CD4-positive, alpha-beta memory T cell (primary cell): ENCODE data around the gene IFT88. TPM values are rescaled to one million over a fixed set of nuclear protein-coding genes. Genes with fewer than 3 reads are reported as not detected.

Experiments
- CTCF ChIA-PET: fragments of 350-600 bp; sonication (Branson Sonifier 250); formaldehyde crosslinking; loops from one replicate; lab custom pipeline; 2021; ENCODE audit warnings: inconsistent platforms; ENCODE audit not compliant: partially characterized antibody; lab: Charles Lee
- POLR2A ChIA-PET: fragments of 350-600 bp; sonication (Branson Sonifier 250); formaldehyde crosslinking; loops from one replicate; lab custom pipeline; 2021; ENCODE audit not compliant: partially characterized antibody; lab: Charles Lee
- DNase-seq, 5 donors: peaks; one replicate each; pipeline versions ENCODE4 v3.0.0 to v3.0.0-alpha.2; 2020 to 2022; ENCODE audit warnings: mixed read lengths in 1 of 5
- H3K27ac ChIP-seq: one replicate; pipeline ENCODE4 v1.7.0; 2013; ENCODE audit warnings: low read depth, low read length
- H3K27me3 ChIP-seq: 2 replicates; pipeline ENCODE4 v1.7.0; 2013; ENCODE audit warnings: mild to moderate bottlenecking, low read length, moderate library complexity; ENCODE audit not compliant: insufficient read depth
- H3K36me3 ChIP-seq: 2 replicates; pipeline ENCODE4 v1.7.0; 2013; ENCODE audit warnings: mild to moderate bottlenecking, low read length, moderate library complexity; ENCODE audit not compliant: insufficient read depth
- H3K4me1 ChIP-seq: 2 replicates; pipeline ENCODE4 v1.7.0; 2013; ENCODE audit warnings: mild to moderate bottlenecking, low read length, moderate library complexity; ENCODE audit not compliant: insufficient read depth
- H3K4me3 ChIP-seq, 2 donors: one replicate each; pipeline ENCODE4 v1.7.0; 2013; ENCODE audit warnings: low read length in 2 of 2, mild to moderate bottlenecking in 1 of 2
- H3K9me3 ChIP-seq, 2 donors: one replicate each; pipeline ENCODE4 v1.7.0; 2013; ENCODE audit warnings: low read length in 2 of 2, control low read depth in 1 of 2; ENCODE audit not compliant: control insufficient read depth in 1 of 2
- H3K27ac Mint-ChIP-seq, 7 donors: one replicate each; pipeline ENCODE4 v1.8.0; 2020 to 2021; ENCODE audit warnings: mixed read lengths in 7 of 7, mild to moderate bottlenecking in 6 of 7, inconsistent platforms in 3 of 7, moderate library complexity in 3 of 7
- H3K27me3 Mint-ChIP-seq, 2 donors: one replicate each; pipeline ENCODE4 v1.8.0; 2020 to 2021; ENCODE audit warnings: mixed read lengths in 2 of 2
- H3K36me3 Mint-ChIP-seq, 2 donors: one replicate each; pipeline ENCODE4 v1.8.0; 2020 to 2021; ENCODE audit warnings: mixed read lengths in 2 of 2, inconsistent platforms in 1 of 2, mild to moderate bottlenecking in 1 of 2
- H3K4me1 Mint-ChIP-seq, 4 donors: one replicate each; pipeline ENCODE4 v1.8.0; 2020 to 2021; ENCODE audit warnings: mixed read lengths in 4 of 4, mild to moderate bottlenecking in 1 of 4
- H3K4me3 Mint-ChIP-seq, 8 donors: one replicate each; pipeline ENCODE4 v1.8.0; 2020 to 2021; ENCODE audit warnings: mixed read lengths in 8 of 8, mild to moderate bottlenecking in 7 of 8, moderate library complexity in 6 of 8, inconsistent platforms in 3 of 8
- H3K9me3 Mint-ChIP-seq, 8 donors: one replicate each; pipeline ENCODE4 v1.8.0; 2020 to 2021; ENCODE audit warnings: mixed read lengths in 8 of 8, mild to moderate bottlenecking in 5 of 8, inconsistent platforms in 3 of 8, moderate library complexity in 1 of 8
- intact Hi-C: fragments of 100-400 bp; cut with micrococcal nuclease; formaldehyde crosslinking; loops from one replicate; pipeline ENCODE4 v1.15.1; 2023
- polyA plus RNA-seq, 2 donors: library from polyadenylated mRNA; unstranded; fragments of 300-500 nt; fragmentation: Illumina TruSeq; gene quantifications; one replicate each; pipeline ENCODE4 v1.2.3, GENCODE V29; 2021
- total RNA-seq, 2 experiments: library from RNA; stranded (reverse); gene quantifications; one replicate each; pipeline ENCODE4 v1.2.3, GENCODE V29; 2021

Gene IFT88
- total and polyA plus RNA-seq, 4 experiments from 2014 or later, result 5.0 to 9.8 (median 8.0) TPM

DNA sequence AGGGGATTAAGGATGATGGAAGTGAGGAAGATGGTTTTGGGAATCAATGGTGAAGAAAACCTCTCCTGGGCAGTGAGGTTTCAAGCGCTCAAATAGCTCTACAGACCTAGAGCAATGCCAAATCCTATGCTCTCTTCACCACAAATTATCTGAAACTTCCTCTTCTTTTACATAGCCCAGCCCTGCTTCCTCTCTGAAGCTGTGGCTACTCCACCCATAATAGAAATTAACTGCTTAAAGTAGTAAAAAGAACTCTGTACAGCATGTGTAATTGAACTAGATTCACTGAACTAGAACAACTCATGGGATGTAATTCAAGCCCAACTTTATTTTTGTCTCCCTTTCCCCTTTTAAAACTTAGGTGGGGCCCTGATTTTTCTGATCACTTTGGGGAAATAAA is 20.4 kb upstream of the IFT88 start:
- Mint-ChIP-seq H3K4me3 (peak overlapping the region in 4 of 8 donors; percentile 32 to 45 (median 38)), H3K27ac (peak overlapping the region in 6 of 7 donors; percentile 2 to 65 (median 25)), H3K36me3 (no peaks in the 10 kb centered on the region), H3K4me1 (peaks cover 10 to 23% (median 14%) of the 10 kb centered on the region in 4 donors), H3K9me3 (no peaks in the 10 kb centered on the region), H3K27me3 (no peaks in the 10 kb centered on the region)
- intact Hi-C loops, result no loop called here
- DNase-seq, result no peak
- Histone ChIP-seq H3K9me3 (no peaks in the 10 kb centered on the region), H3K27me3 (no peaks in the 10 kb centered on the region), H3K36me3 (no peaks in the 10 kb centered on the region), H3K4me3 (no peak overlapping the region), H3K27ac (no peak overlapping the region), H3K4me1 (peaks cover 9% of the 10 kb centered on the region)
- POLR2A ChIA-PET, result interaction anchor here (1.1 kb wide), 1 partner anchor 13 kb away, joined by 3 read pairs; no protein-coding TSS in a partner anchor
- CTCF ChIA-PET, result interaction anchor here (0.8 to 1.7 kb wide), 2 partner anchors 11 to 158 kb away, joined by 3 to 4 read pairs; no protein-coding TSS in a partner anchor

DNA sequence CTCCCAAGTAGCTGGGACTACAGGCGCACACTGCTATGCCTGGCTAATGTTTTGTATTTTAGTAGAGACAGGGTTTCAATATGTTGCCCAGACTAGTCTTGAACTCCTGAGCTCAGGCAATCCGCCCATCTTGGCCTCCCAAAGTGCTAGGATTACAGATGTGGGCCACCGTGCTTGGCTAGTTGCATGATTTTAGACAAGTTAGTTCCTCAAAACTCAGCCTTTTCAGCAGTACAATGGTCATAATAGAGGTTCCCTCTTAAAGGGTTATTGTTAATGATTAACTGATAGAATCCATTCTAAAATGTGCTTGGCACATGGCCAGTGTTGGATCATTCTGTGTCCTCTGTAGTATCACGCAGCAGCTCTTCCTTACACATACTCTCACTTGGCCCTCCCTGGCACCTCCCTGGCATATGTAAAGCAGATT is 19.5 kb upstream of the IFT88 start:
- intact Hi-C loops, result no loop called here
- CTCF ChIA-PET, result interaction anchor here (0.8 kb wide), 1 partner anchor 12 kb away, joined by 3 read pairs; no protein-coding TSS in a partner anchor
- H3K27ac Mint-ChIP-seq, result peak overlapping the region in 3 of 7 donors; percentile 32 to 51 (median 43)

DNA sequence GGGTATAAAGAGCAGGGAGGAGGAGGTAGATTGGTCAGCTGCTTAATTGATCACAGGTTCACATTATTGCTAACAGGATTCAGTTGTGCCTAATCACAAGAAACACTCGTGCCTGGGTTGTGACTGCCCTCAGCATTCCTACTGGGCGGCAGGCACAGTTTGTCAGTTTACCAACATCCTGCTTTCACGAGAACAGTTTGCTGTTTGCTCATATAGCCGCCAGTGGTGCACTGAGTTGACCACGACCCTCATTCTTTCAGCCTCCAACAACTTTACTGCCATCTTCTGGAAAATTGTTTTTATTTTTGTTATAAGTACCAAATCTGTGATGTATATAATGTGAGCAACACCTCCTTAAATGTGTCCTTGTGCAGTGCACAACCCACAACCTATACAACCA is 16.2 kb upstream of the IFT88 start:
- Histone ChIP-seq H3K27ac (no peak overlapping the region), H3K27me3 (no peaks in the 10 kb centered on the region), H3K9me3 (no peaks in the 10 kb centered on the region), H3K36me3 (no peaks in the 10 kb centered on the region), H3K4me1 (peaks cover 9% of the 10 kb centered on the region), H3K4me3 (no peak overlapping the region)
- intact Hi-C loops, result no loop called here
- Mint-ChIP-seq H3K4me3 (no peak overlapping the region), H3K27me3 (no peaks in the 10 kb centered on the region), H3K27ac (peak overlapping the region in 1 of 7 donors; percentile 12), H3K36me3 (no peaks in the 10 kb centered on the region), H3K4me1 (peaks cover 8 to 19% (median 10%) of the 10 kb centered on the region in 4 donors), H3K9me3 (no peaks in the 10 kb centered on the region)
- DNase-seq, result no peak
- CTCF ChIA-PET, result no interaction called here
- POLR2A ChIA-PET, result no interaction called here

More for the DNA sequence above, 19.5 kb upstream of the IFT88 start:
- DNase-seq, result no peak
- H3K27ac ChIP-seq, result no peak overlapping the region
- H3K27me3 ChIP-seq, result no peaks in the 10 kb centered on the region
- no peak overlapping the region for H3K4me3 Mint-ChIP-seq
- no peaks in the 10 kb centered on the region for H3K36me3 Mint-ChIP-seq
- H3K4me3 ChIP-seq, result no peak overlapping the region
- H3K9me3 ChIP-seq, result no peaks in the 10 kb centered on the region
- H3K4me1 ChIP-seq, result peaks cover 9% of the 10 kb centered on the region
- POLR2A ChIA-PET, result interaction anchor here (1.1 kb wide), 1 partner anchor 14 kb away, joined by 3 read pairs; no protein-coding TSS in a partner anchor
- peaks cover 10 to 23% (median 14%) of the 10 kb centered on the region in 4 donors for H3K4me1 Mint-ChIP-seq
- no peaks in the 10 kb centered on the region for H3K9me3 Mint-ChIP-seq
- H3K36me3 ChIP-seq, result no peaks in the 10 kb centered on the region
- no peaks in the 10 kb centered on the region for H3K27me3 Mint-ChIP-seq

DNA sequence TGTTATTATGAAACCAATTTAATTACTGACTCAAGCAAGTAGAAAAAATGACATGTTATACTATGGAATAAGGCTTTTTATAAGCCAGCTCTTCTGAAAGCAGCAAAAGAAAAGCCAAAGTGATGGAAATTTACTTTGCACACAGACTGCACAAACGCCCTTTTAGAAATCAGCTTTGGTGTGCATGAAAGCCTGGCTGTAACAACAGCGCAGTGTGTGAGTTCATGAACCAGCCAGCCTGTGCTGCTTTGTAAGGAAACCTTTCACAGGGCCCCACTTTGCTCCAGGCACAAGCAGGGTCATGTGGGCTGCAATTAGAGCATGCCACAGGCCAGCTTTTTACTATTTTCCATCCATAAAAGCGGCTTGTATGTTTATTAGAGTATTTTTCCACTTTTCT is 13.6 kb upstream of the IFT88 start:
- Mint-ChIP-seq H3K4me3 (no peak overlapping the region), H3K9me3 (no peaks in the 10 kb centered on the region), H3K27ac (no peak overlapping the region), H3K4me1 (no peaks in the 10 kb centered on the region), H3K36me3 (no peaks in the 10 kb centered on the region), H3K27me3 (no peaks in the 10 kb centered on the region)
- no peak overlapping the region for H3K4me3 ChIP-seq
- H3K27me3 ChIP-seq, result no peaks in the 10 kb centered on the region
- no peaks in the 10 kb centered on the region for H3K9me3 ChIP-seq
- DNase-seq, result no peak
- ChIA-PET POLR2A (no interaction called here), CTCF (interaction anchor here (1.9 kb wide), 1 partner anchor 9 kb away, joined by 5 read pairs; no protein-coding TSS in a partner anchor)
- no peak overlapping the region for H3K27ac ChIP-seq
- intact Hi-C loops, result no loop called here
- no peaks in the 10 kb centered on the region for H3K36me3 ChIP-seq
- H3K4me1 ChIP-seq, result no peaks in the 10 kb centered on the region

DNA sequence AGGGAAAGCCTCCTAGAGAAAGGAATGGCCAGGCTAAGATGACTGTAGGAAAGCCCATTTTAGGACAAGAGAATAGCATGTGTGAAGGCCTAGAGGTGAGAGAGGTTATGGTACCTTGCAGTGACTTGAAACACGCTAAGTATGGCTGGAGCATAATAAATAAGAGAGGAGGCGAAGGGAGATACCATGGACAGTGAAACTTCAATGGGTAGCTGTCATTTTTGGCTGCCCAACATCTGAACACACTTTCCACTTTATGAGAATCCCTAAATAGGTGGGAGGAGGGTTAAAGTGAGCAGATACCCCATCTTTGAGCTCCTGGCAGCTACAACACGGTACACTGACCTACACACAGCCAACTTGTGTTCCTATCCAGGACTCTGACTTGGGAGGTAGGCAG is 8.0 kb upstream of the IFT88 start:
- H3K27ac Mint-ChIP-seq, result peak overlapping the region in 1 of 7 donors; percentile 40
- POLR2A ChIA-PET, result no interaction called here
- H3K27me3 Mint-ChIP-seq, result no peaks in the 10 kb centered on the region
- Histone ChIP-seq H3K4me1 (no peaks in the 10 kb centered on the region), H3K27ac (no peak overlapping the region), H3K9me3 (no peaks in the 10 kb centered on the region), H3K27me3 (no peaks in the 10 kb centered on the region), H3K36me3 (no peaks in the 10 kb centered on the region), H3K4me3 (no peak overlapping the region)
- no peak overlapping the region for H3K4me3 Mint-ChIP-seq
- no peaks in the 10 kb centered on the region for H3K9me3 Mint-ChIP-seq
- intact Hi-C loops, result no loop called here
- no peak for DNase-seq
- H3K4me1 Mint-ChIP-seq, result peaks cover 0 to 2% (median 0%) of the 10 kb centered on the region in 4 donors
- CTCF ChIA-PET, result interaction anchor here (1.6 kb wide), 1 partner anchor 14 kb away, joined by 3 read pairs; no protein-coding TSS in a partner anchor
- H3K36me3 Mint-ChIP-seq, result no peaks in the 10 kb centered on the region

DNA sequence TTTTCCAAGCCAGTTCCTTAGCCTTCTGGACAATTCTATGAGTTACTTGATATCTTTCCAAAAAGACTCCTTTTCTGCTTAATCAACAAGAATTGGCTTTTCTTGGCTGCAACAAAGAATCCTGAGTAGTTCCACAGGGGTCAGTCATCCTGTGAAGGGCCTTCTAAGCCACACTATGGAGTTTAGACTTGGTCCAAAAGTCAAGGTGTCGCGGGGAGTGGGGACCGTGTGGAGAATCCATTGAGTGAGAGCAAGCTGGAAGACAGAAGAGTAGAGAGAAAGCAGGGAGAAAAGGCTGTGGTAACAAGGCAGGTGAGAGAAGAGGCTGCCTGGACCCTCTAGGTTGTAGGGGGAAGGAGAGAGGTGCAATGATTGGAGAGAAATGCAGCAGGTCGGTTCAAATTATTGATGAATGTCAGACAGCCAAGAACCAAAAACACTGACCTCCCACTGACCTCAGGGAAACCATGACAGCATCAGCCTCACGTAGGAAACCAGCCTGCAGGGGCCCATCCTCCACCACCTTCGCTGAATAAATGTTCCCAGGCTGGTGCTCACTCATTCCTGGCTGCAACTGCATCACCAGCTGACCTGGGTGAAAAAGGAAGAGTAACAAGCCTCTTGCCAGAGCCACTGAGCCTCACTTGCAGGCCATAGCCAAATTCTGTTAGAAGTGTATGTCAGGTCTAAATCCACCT is 7.1 kb upstream of the IFT88 start:
- Histone ChIP-seq H3K27me3 (no peaks in the 10 kb centered on the region), H3K36me3 (no peaks in the 10 kb centered on the region), H3K27ac (no peak overlapping the region), H3K4me1 (no peaks in the 10 kb centered on the region), H3K9me3 (no peaks in the 10 kb centered on the region), H3K4me3 (no peak overlapping the region)
- H3K27ac Mint-ChIP-seq, result no peak overlapping the region
- no peak overlapping the region for H3K4me3 Mint-ChIP-seq
- peaks cover 0 to 2% (median 0%) of the 10 kb centered on the region in 8 donors for H3K9me3 Mint-ChIP-seq
- ChIA-PET CTCF (interaction anchor here (0.6 to 1.6 kb wide), 2 partner anchors 15 to 228 kb away, joined by 3 read pairs; no protein-coding TSS in a partner anchor), POLR2A (no interaction called here)
- peaks cover 0 to 2% (median 0%) of the 10 kb centered on the region in 4 donors for H3K4me1 Mint-ChIP-seq
- DNase-seq, result no peak
- no peaks in the 10 kb centered on the region for H3K36me3 Mint-ChIP-seq
- no peaks in the 10 kb centered on the region for H3K27me3 Mint-ChIP-seq
- intact Hi-C loops, result no loop called here

DNA sequence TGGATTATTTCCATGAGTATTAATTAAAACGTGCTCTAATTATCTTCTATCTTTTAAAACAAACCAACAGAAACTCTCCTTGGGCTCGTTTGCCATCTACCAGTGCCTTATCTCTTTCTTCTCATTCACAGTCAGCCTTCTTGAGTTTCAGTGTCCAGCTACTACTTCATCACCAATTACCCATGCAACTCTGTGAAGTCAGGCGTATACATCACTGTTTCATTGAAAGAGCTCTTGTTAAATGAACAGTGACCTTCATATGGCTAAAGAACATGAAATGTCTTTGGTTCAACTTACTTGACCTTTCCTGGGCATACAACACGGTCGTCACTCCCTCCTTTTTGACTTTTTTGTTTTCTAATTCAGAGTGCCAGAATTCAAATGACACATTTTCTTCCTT is 5.2 kb upstream of the IFT88 start:
- ChIA-PET POLR2A (no interaction called here), CTCF (no interaction called here)
- peak overlapping the region in 1 of 7 donors; percentile 57 for H3K27ac Mint-ChIP-seq
- no peak overlapping the region for H3K4me3 ChIP-seq
- intact Hi-C loops, result no loop called here
- H3K4me1 Mint-ChIP-seq, result peaks cover 5 to 6% (median 6%) of the 10 kb centered on the region in 4 donors
- H3K4me3 Mint-ChIP-seq, result peak overlapping the region in 1 of 8 donors; percentile 32
- no peaks in the 10 kb centered on the region for H3K27me3 ChIP-seq
- no peaks in the 10 kb centered on the region for H3K9me3 ChIP-seq
- H3K36me3 Mint-ChIP-seq, result no peaks in the 10 kb centered on the region
- H3K27me3 Mint-ChIP-seq, result no peaks in the 10 kb centered on the region
- H3K9me3 Mint-ChIP-seq, result peaks cover 0 to 4% (median 1%) of the 10 kb centered on the region in 8 donors
- no peaks in the 10 kb centered on the region for H3K36me3 ChIP-seq
- H3K27ac ChIP-seq, result no peak overlapping the region
- DNase-seq, result no peak
- H3K4me1 ChIP-seq, result peaks cover 7% of the 10 kb centered on the region
